HG03108 (cell line): ENCODE results near the gene GRID1.
"Not testable (repeated sequence)": the region's sequence is repeated elsewhere in the genome, so short reads cannot be mapped to it uniquely, and the experiment has no call there.

Experiments
- ATAC-seq: cut with Tn5 transposase; IDR thresholded peaks from one replicate; pipeline ENCODE4 v1.9.1; 2021; ENCODE audit warnings: moderate library complexity; ENCODE audit not compliant: unreplicated experiment

GRID1 gene

DNA sequence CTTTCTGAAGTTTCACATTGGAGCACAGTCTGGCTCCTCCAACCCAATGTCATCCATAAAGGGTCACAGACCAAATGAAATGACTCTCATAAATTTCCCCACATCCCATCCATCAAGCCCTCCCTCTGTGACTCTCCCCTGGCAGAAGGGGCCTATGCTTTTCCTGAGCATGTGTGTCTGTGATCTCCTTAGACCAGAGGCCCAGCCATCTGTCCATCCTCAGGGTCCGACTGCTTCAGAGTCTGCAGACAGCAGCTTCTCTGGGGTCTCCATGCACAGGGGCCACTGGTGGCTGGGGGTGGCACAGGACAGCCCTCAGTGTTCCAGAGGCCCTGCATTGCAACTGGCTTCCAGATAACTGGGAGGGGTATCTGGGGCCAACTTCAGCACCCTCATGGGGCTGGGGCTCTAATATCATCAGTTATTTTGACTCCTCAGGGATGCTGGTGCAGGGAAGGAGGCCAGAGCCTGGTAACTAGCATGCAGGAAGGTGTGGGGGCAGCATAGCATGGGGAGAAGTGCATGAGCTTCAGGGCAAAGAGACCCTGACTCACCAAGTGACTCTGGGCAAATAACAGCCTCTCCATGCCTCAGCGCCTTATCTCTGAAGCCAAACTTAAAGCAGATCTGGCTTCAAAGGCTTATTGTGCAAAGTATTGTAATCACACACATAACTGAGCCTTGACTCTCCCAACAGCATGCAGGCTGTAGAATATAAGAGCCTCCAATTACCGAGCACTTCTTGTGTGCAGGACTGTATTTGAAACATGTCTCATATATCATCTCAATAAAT is 266.9 kb downstream of the GRID1 start:
- ATAC-seq = no peak

DNA sequence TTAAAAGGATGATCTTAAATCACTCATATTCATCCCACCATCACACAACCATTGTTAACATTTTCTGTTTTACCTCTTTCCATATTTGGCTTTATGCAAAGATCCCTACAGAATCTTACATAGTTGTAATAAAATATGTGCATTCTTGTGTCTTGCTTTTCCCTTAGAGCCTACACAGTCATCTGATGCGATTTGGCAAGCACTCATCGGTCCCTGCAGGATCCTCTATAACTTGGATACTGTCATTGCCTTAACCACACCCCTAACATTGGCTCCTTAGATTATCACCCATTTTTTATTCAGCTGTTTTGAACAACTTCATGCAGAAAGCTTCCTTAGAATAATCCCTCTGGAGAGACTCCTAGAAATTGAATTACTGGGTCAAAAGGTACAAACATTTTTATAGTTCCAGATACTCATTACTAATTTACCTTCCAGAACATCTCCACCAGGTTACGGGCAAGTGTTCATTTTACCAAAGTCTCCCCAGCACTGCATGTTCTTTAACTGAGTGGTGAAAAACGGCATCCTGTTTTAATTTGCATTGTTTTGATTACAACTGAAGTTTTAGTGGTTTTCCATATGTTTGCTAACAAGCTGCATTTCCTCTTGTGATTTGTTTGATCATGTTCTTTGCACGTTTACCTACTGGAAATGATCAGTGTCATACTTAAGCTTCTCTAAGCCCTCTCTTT is 268.3 kb downstream of the GRID1 start:
- ATAC-seq = no peak

DNA sequence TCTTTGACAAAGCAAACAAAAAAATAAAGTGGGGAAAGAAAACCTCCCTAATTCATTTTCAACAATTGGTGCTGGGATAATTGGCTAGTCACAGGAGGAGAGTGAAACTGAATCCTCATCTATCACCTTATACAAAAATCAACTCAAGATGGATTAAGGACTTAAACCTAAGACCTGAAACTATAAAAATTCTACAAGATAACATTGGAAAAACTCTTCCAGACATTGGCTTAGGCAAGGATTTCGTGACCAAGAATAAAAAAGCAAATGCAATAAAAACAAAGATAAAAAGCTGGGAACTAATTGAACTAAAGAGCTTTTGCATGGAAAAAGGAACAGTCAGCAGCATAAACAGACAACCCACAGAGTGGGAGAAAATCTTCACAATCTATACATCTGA is 271.5 kb downstream of the GRID1 start:
- ATAC-seq = not testable (repeated sequence)

DNA sequence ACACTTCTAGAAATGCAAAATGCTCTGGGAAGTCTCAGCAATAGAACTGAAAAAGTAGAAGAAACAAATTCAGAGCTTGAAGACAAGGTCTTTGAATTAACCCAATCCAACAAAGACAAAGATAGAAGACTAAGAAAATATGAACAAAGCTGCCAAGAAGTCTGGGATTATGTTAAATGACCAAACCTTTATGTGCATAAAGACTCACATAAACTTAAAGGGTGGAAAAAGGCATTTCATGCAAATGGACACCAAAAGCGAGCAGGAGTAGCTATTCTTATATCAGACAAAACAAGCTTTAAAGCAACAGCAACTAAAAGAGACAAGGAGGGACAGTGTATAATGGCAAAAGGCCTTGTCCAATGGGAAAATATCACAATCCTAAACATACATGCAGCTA is 274.3 kb downstream of the GRID1 start:
- not testable (repeated sequence) for ATAC-seq

DNA sequence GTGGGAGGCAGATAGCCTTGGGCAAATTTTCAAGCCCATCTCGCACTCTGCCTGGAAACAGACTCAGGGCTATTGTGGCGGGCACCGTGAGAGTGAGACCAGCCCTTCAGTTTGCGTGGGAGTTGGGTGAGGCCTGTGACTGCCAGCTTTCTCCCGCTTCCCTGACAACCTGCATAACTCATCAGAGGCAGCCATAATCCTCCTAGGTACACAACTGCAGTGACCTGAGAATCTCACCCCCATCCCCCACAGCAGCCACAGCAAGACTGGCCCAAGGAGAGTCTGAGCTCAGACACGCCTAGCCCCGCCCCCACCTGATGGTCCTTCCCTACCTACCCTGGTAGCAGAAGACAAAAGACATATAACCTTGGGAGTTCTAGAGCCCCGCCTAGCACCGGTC is 275.4 kb downstream of the GRID1 start:
- no peak for ATAC-seq

DNA sequence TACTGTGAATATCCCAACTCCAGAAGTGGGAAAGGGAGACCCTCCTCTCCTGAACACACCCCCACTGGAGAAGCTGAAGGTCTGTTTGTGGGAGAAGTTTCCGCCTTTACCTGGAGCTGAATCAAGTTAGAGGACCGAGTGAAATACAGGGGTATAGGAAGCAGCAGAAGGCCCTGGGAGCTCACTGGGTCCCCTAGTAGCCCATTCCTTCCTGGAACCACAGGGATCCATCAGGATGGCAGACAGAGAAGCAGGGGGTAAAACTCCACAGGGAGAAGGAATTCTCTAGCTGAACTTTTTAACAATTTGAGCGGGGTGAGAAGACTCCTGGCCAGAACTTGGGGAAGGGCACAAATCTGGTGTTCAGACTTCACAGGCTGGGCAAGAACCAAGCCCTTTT is 275.8 kb downstream of the GRID1 start:
- no peak for ATAC-seq

DNA sequence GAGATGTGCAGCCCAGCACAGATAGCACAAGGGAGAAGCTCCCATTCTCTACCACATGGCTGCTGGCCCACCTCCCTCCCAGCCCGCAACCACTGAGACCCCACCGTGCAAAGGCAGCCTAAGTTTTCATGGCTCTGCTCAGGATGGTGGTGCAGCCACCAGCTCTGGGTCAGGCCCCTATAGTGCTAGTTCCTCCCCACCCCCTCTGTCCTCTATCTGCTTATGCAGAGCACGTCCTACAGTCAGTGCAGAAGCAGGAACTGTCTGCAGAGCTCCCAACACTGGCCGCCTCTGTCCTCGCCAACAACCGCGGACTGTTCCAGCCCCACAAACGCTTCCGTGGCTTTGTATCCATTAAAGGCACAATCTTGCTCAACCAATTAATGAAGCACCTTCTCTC is 278.9 kb downstream of the GRID1 start:
- no peak for ATAC-seq

DNA sequence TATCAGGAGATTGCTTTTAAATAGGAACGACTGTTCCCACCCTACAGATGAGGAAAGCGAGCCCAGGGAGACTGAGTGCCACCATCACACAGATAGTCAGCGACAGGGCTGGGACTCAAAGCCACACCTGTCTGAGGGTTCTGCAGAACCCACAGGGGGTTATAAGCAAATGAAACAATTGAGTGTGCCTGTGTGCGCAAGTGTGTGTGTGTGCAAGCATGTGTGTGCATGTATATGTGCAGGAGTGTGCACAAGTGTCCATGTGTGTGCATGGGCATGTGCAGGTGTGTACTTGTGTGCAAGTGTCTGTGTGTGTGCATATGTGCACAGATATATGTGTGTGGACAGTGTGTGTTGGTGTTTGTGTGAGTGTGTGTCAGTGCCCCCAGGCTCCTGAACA is 280.2 kb downstream of the GRID1 start:
- ATAC-seq = no peak

DNA sequence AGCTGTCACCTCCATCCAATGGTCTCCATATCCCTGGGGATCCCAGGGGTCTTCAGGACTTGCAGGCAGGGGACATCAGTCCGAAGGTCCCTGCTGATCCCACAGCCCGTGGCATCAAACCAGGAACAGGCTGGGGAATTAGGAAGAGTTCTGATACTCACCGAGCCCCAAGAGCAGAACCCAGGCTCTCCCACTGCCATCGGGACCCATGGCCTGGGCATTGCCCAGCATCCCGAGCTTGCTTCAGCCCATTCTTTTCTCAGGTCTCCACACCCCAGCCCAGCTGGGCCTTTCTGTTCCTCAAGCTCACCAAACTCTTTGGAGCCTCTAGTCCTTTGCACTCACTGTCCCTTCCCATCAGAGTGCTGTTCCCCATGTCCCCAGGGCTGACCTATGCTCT is 280.9 kb downstream of the GRID1 start:
- ATAC-seq = no peak

DNA sequence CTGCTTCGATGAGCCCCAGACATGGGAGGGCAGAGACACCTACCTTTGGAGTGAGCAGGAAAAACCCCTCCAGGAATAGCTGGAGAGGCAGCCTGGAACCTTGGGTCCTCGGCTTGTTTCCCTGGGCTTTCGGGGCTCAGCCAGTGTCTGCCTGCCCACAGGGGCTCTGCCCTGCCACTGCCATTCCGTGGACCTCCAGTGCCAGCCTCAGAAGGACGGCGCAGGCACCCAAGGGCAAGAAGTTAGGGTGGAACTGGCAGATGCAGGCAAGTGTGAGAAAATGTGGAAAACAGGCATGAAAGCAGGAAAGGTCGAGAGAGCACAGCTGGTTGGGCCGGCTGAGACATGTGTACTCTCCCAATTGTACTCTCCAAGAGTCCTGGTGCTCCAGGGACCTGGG is 281.5 kb downstream of the GRID1 start:
- ATAC-seq = no peak

DNA sequence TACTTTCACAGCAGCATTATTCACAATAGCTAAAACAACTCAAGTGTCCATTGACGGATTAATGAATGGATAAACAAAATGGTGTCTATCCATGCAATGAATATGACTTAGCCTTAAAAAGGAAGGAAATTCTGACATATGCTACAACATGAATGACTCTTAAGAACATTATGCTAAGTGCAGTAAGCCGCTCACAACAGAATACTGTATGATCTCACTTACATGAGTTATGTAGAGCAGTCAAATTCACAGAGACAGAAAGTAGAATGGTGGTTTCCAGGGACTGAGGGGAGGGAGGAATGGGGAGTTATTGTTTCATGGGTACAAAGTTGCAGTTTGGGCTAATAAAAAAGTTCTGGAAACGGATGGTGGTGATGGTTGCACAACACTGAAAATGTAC is 282.0 kb downstream of the GRID1 start:
- ATAC-seq = no peak

DNA sequence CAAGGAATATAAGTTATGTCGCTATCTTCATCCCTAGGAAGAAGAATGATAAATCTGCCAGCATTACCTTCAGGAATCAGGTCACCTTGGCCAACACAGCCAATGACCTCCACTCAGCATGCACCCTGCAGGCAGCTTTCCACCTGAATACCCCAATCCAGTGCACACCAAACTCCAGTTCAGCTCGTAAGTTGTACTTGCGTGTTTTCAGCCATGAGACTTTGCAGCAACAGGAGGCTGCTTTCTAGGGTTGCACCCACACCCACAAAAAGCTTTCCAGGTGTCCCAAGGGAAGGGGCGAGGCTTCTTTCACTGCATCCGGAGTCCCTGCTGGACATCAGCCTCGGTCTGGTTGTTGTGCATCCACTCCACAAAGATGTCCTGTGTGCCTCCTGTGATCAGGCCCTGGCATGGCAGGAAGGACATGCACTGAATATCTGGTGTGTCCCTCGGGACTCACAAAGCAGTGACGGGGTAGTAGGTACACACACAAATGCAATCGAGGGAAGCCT is 282.9 kb downstream of the GRID1 start:
- ATAC-seq = no peak

DNA sequence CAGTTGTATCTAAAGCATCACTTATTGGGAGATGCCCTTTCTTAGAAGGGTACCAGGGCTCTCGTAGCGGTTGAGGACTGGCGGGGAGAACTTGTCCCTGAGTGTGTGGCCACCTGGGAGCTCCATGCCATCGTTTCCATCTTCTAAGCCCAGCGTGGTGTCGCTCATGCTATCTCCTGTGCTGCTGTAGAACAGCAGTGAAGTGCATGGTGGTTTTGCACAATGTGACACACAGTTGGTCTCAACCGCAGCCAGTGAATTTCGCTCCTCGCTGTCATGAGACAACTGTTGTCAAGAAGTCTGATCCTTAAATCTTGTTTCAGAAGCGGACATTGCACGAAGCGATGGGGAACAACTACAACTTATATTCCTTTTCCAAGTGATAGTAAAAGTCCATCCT is 283.4 kb downstream of the GRID1 start:
- ATAC-seq = no peak

DNA sequence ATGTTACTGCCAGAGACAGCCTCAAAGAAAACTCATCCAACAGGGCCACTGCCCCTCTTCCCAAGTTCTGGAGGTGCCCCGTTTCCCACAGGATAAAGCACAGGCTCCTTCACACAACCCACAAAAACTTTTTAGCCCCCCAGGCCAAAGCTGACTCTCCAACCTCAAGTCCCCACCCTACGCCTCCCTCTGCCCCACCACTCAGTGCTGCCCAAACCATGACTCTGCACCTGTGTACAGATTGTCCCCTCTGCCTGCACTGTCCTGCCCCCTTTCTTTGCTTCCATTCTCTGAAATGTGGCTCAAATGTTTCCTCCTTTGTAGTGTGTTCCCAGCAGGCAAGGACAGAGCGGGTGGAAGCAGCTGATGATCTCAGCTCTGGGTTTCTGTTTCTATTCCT is 284.0 kb downstream of the GRID1 start:
- no peak for ATAC-seq

DNA sequence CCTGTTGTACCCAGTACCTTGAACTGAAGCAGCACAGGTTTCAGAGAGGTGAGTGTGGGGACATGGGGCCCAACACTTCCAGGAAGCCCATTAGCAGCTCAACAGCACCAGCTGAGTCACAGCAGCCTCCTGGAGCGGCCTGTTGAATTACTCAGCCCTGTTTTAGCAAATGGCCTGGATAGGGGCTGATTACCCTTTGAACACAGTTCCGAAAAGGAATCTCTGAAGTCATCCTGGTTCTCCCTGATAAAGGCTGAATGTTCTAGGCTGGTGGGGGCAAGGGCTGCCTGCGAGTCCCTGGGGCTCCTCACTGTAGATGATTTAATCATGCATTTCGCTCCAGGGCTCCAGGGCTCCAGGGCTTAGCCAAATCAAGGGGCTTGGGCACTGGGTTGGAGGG is 287.5 kb downstream of the GRID1 start:
- no peak for ATAC-seq

DNA sequence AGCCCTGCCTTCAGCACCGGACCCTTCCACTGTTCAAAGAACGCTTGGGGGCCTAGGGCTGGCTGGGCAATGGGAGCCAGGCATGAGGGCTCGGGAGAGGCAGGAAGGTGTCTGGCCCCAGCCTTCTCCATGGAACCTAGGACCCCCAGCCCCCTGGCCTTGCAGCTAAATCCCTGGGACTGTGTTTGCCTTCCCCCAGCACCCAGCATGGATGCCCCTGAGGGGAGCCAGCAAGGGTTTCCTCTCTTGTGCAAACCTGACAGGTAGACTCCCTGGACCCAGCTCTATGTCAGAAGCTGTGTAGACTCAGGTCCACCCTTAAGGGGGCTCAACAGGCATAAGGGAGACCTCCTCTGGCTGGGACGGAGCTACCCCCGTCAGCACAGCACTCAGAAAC is 288.0 kb downstream of the GRID1 start:
- ATAC-seq = no peak

DNA sequence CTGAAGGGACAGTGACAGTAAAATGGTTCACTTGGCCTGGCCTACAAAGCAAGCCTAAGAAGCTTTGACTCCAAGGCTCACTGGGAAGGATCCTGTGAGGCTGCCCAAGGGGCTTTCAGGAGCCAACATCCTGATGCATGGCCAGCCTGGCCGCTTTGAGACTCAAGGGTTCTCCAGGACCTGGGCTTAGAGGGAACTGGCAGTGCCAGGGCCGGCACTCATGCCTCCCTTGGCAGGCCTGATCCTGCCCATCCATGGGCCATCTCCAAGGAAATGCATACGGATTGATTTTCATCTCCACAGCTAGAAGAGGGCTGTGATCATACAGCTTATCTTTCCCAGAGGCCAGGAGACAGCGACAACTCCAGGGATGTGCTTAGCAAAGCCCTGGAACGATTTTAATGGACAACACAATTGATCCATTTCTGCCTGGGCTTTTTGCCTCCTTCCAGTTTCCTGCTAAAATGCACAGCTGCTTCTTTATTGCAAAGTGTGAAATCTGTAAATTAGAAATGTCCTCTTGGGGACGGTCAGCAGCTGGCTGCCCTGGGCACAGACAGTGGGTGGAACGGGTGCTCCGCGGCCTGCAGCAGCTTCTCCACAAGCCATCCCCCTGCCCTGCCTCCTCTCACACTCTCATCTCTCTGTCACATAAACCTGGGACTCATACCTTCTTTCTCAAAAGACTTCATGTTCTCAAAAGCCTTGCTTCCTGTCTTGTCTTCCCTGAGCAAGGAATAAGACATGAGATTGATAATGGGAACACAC is 288.5 kb downstream of the GRID1 start:
- no peak for ATAC-seq

DNA sequence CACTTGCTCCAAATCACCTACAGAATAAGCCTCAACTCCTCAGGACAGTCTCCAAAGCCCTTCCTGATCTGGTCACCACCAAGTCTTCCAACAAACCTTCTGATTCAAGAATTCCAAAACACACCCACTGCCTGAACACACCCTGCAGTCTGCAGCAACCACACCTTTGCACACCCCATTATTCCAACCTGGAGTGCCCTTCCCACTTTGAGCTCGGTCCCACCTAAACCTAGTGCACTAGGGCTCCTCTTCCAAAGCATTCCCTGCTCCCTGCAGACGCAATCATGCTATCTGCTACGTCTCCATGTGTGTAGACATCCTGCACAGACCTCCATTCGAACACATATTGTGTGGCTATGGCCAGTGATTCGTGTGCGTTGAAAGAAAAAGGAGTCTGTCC is 289.3 kb downstream of the GRID1 start:
- ATAC-seq = no peak

DNA sequence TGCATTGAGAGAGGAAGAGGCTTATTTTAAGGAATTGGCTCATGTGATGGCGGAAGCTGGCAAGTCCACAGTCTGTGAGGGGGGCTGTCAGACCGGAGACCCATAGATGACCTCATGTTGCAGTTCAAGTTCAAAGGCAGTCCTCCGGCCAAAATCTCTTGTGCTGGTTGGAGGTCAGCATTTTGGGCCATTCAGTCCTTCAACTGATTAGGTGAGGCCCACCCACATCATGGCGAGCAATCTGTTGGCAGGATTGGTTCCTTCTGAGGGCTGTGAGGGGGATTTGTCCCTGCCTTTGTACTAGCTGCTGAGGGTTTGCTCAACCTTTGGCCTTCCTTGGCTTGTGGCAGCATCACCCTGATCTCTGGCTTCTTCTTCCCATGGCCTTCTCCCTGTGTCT is 290.1 kb downstream of the GRID1 start:
- not testable (repeated sequence) for ATAC-seq

DNA sequence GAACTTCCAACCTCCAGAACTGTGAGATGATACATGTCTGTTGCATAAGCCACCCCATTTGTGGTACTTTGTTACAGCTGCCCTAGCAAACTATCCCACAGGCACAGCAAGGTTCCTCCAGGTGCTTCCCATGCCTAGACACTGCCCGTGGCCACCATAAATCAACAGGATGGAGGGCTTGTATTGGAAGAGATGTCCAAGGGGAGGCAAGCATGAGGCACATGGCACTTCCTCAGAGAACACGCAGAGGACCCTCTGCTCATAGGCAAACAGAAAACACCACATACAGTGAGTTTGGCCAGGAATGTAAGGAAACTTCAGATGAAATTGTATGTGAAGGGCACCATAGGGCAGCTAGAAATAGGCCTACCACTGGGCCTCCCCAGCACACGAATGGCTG is 291.1 kb downstream of the GRID1 start:
- ATAC-seq = no peak

DNA sequence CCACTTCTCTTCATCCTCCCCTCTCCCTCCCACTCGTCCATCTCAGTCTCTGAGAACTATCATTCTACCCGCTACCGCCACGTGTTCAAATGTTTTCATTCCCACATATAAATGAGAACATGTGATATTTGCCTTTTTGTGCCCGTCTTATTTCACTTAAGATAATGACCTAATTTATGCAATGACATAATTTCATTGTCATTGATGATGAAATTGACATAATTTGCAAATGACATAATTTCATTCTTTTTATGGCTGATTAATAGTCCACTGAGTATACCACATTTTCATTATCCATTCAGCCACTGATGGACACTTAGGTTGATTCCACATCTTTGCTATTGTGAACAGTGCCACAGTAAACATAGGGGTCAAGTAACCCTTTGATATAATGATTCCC is 292.3 kb downstream of the GRID1 start:
- no peak for ATAC-seq
